ENCODE measurements around the gene PDZD8. TPM values are rescaled to one million over a fixed set of nuclear protein-coding genes. Genes with fewer than 3 reads are reported as not detected.

PDZD8 gene
- total and polyA plus RNA-seq, 2 donors (not counting 3 experiments of a cell fraction or from before 2014, with no cell fraction given) = 5.9 to 22.6 TPM

DNA sequence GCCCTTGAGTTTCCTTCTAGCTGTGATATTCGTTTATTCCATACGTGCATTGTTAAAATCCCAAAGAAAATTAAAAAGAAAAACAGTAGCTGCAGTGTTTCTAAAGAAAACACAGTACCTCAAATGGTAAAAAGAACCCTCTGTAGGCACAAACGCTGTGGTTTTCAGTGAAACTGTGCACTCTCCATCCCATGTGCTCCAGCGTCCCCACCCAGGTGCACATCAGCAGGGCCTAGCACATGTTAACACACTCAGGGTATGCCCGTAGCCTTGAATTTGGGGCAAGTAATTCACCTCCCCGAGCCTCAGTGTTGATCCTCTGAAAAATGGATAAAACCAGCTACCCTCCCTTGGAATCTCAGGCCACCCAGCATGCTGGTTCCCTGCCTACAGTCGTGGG is 124.8 kb downstream of the PDZD8 start:
- dilution Hi-C loops (cut with MboI; ENCODE audit: extremely low pct_ligation_motif_present, low sequenced_read_pairs) = no loop called here
- BruUV-seq (replicated peaks) = no TSS peak

More for the DNA sequence above, 124.8 kb downstream of the PDZD8 start:
- no peaks in the 10 kb centered on the region for H3K9me3 ChIP-seq (replicated peaks; ENCODE audit: control insufficient read depth, insufficient read depth, low read length)
- DNase-seq (ENCODE audit: low read depth, low spot score) (no peak), FAIRE-seq (no peak)
- no peak overlapping the region for H3K4me3 ChIP-seq (replicated peaks in 1 of 3; ENCODE audit: insufficient read depth in 1 of 3, low read depth in 1 of 3, low read length in 3 of 3)
- no peaks in the 10 kb centered on the region for H3K79me2 ChIP-seq (ENCODE audit: control insufficient read depth, insufficient read depth, low read length)
- no peaks in the 10 kb centered on the region for H3K9me1 ChIP-seq (replicated peaks; ENCODE audit: control insufficient read depth, extremely low read depth, insufficient read depth, low read length)
- POLR2A ChIA-PET = no interaction called here
- TF ChIP-seq EZH2 (IDR thresholded peaks at IDR 0.05; ENCODE audit: borderline replicate concordance, low read depth, low read length, severe bottlenecking) (no peak), FOS (IDR thresholded peaks at IDR 0.05; ENCODE audit: borderline replicate concordance, insufficient read depth, low read length) (no peak), JUN (IDR thresholded peaks at IDR 0.05; ENCODE audit: borderline replicate concordance, insufficient read depth, insufficient read length, low read depth) (no peak), POLR2AphosphoS5 (IDR thresholded peaks at IDR 0.05; ENCODE audit: insufficient read depth, low read depth, low read length) (no peak), GATA2 (IDR thresholded peaks at IDR 0.05; ENCODE audit: insufficient read depth, insufficient read length, low read depth, low read length) (no peak), POLR2A (IDR thresholded peaks at IDR 0.05; ENCODE audit: low read depth, low read length) (no peak), MYC (IDR thresholded peaks at IDR 0.05; ENCODE audit: low read depth, low read length) (no peak), MAX (IDR thresholded peaks at IDR 0.05; ENCODE audit: insufficient read depth, insufficient read length) (no peak)
- TF ChIP-seq, protein P1, sequence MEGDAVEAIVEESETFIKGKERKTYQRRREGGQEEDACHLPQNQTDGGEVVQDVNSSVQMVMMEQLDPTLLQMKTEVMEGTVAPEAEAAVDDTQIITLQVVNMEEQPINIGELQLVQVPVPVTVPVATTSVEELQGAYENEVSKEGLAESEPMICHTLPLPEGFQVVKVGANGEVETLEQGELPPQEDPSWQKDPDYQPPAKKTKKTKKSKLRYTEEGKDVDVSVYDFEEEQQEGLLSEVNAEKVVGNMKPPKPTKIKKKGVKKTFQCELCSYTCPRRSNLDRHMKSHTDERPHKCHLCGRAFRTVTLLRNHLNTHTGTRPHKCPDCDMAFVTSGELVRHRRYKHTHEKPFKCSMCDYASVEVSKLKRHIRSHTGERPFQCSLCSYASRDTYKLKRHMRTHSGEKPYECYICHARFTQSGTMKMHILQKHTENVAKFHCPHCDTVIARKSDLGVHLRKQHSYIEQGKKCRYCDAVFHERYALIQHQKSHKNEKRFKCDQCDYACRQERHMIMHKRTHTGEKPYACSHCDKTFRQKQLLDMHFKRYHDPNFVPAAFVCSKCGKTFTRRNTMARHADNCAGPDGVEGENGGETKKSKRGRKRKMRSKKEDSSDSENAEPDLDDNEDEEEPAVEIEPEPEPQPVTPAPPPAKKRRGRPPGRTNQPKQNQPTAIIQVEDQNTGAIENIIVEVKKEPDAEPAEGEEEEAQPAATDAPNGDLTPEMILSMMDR (IDR thresholded peaks at IDR 0.05; ENCODE audit: extremely low read depth in 1 of 2, insufficient read depth in 1 of 2, low read depth in 1 of 2, low read length in 2 of 2) = no peak
- H4K20me1 ChIP-seq (replicated peaks; ENCODE audit: control insufficient read depth, extremely low read depth, insufficient read depth, low read length) = no peaks in the 10 kb centered on the region
- peaks cover 0 to 4% of the 10 kb centered on the region in 2 experiments for H3K27me3 ChIP-seq (ENCODE audit: control insufficient read depth in 2 of 2, insufficient read depth in 2 of 2, low read length in 2 of 2)
- CTCF ChIA-PET = interaction anchor here (2.0 kb wide), 1 partner anchor 69 kb away, joined by 5 read pairs; no protein-coding TSS in a partner anchor
- no peak overlapping the region for H3K27ac ChIP-seq (ENCODE audit: insufficient read depth, low read depth, low read length)
- H3K9ac ChIP-seq (replicated peaks; ENCODE audit: extremely low read depth, insufficient read depth, low read length) = no peak overlapping the region
- H3K4me1 ChIP-seq (ENCODE audit: control insufficient read depth, extremely low read depth, insufficient read depth, low read length) = no peaks in the 10 kb centered on the region
- H3K36me3 ChIP-seq (ENCODE audit: control insufficient read depth in 2 of 2, extremely low read depth in 1 of 2, insufficient read depth in 2 of 2, low read length in 2 of 2) = no peaks in the 10 kb centered on the region
- no peak overlapping the region for H3K4me2 ChIP-seq (ENCODE audit: insufficient read depth, low read length)
- H2AFZ ChIP-seq (ENCODE audit: low read depth, low read length) = no peak overlapping the region
- intact Hi-C loops (cut with micrococcal nuclease) = no loop called here
